Endometrial microvascular endothelial cells (primary cell): Measurements from ENCODE around the gene TMEM184B. TPM values are rescaled to one million over a fixed set of nuclear protein-coding genes. Genes with fewer than 3 reads are reported as not detected.

Experiments used
- in situ Hi-C: cut with HindIII; loops from 2 replicates; pipeline ENCODE4 v1.10.0; 2017; ENCODE audit warnings: low sequenced_read_pairs, low pct_unique_long_range_greater_than_20kb; ENCODE audit errors: inconsistent ontology term
- total RNA-seq: library from RNA; depleted of rRNA; stranded (reverse); fragments of >200 nt; gene quantifications from one replicate; pipeline ENCODE4 v1.2.3, GENCODE V29; 2015; ENCODE audit errors: inconsistent ontology term

Gene TMEM184B
- total RNA-seq, 1 donor from 2014 or later: 111 TPM

- in situ Hi-C loops: loop anchor here (25.0 kb wide), 1 partner anchor 148 kb away; no protein-coding TSS in a partner anchor
Observed at GRCh38 chr22:38310518-38311322, 37.9 kb upstream of the TMEM184B start.

- in situ Hi-C loops: loop anchor here (25.0 kb wide), 1 partner anchor 148 kb away; no protein-coding TSS in a partner anchor
Observed at GRCh38 chr22:38309614-38310517, 37.1 kb upstream of the TMEM184B start.

GRCh38 chr22:38308791-38309498 lies 36.1 kb upstream of the TMEM184B start:
- in situ Hi-C loops: loop anchor here (25.0 kb wide), 1 partner anchor 147 kb away; no protein-coding TSS in a partner anchor

- in situ Hi-C loops: loop anchor here (25.0 kb wide), 1 partner anchor 143 kb away; no protein-coding TSS in a partner anchor
Observed at GRCh38 chr22:38305471-38306448, 33.0 kb upstream of the TMEM184B start.

GRCh38 chr22:38304526-38304925 lies 31.7 kb upstream of the TMEM184B start:
- in situ Hi-C loops: loop anchor here (25.0 kb wide), 1 partner anchor 142 kb away; no protein-coding TSS in a partner anchor

- in situ Hi-C loops: loop anchor here (25.0 kb wide), 1 partner anchor 142 kb away; no protein-coding TSS in a partner anchor
Observed at GRCh38 chr22:38303974-38304373, 31.2 kb upstream of the TMEM184B start.

- in situ Hi-C loops: loop anchor here (25.0 kb wide), 1 partner anchor 141 kb away; no protein-coding TSS in a partner anchor
Observed at GRCh38 chr22:38302906-38303305, 30.1 kb upstream of the TMEM184B start.

GRCh38 chr22:38300946-38301345 lies 28.1 kb upstream of the TMEM184B start:
- in situ Hi-C loops: loop anchor here (25.0 kb wide), 1 partner anchor 139 kb away; no protein-coding TSS in a partner anchor

- in situ Hi-C loops: loop anchor here (25.0 kb wide), 1 partner anchor 138 kb away; no protein-coding TSS in a partner anchor
Observed at GRCh38 chr22:38300197-38300945, 27.6 kb upstream of the TMEM184B start.

GRCh38 chr22:38299770-38300102 lies 26.9 kb upstream of the TMEM184B start:
- in situ Hi-C loops: loop anchor here (25.0 kb wide), 1 partner anchor 137 kb away; no protein-coding TSS in a partner anchor

GRCh38 chr22:38298312-38299005 lies 25.6 kb upstream of the TMEM184B start:
- in situ Hi-C loops: no loop called here

- in situ Hi-C loops: no loop called here
Observed at GRCh38 chr22:38296372-38296771, 23.6 kb upstream of the TMEM184B start.

GRCh38 chr22:38295863-38296262 lies 23.1 kb upstream of the TMEM184B start:
- in situ Hi-C loops: no loop called here

- in situ Hi-C loops: no loop called here
Observed at GRCh38 chr22:38295339-38295738, 22.5 kb upstream of the TMEM184B start.

- in situ Hi-C loops: no loop called here
Observed at GRCh38 chr22:38294193-38294592, 21.4 kb upstream of the TMEM184B start.

- in situ Hi-C loops: no loop called here
Observed at GRCh38 chr22:38292694-38293093, 19.9 kb upstream of the TMEM184B start.
